ELF-1 (cell line): ENCODE results near the gene SNRPD3.
A peak's percentile ranks its signal among the peaks of the same experiment; 100 is the strongest.

Experiments
- DNase-seq: peaks from one replicate; pipeline ENCODE4 v3.0.0-alpha.2; 2016; ENCODE audit warnings: low read depth, low spot score

SNRPD3 gene

DNA sequence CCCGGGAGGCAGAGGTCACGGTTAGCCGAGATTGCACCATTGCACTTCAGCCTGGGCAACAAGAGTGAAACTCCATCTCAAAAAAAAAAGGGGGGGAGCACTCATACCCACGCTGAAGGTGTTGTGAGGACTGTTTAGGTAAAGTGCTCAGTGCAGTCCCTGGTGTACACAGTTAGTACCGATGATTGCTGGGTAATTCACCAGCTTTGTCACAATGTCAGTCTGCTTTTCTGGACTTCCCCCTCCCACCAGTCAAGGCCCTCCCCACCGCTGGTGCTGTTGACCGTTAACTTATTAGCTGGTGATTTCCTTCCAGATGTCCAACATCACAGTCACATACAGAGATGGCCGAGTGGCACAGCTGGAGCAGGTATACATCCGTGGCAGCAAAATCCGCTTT is 11.9 kb downstream of the SNRPD3 start:
- no peak for DNase-seq

DNA sequence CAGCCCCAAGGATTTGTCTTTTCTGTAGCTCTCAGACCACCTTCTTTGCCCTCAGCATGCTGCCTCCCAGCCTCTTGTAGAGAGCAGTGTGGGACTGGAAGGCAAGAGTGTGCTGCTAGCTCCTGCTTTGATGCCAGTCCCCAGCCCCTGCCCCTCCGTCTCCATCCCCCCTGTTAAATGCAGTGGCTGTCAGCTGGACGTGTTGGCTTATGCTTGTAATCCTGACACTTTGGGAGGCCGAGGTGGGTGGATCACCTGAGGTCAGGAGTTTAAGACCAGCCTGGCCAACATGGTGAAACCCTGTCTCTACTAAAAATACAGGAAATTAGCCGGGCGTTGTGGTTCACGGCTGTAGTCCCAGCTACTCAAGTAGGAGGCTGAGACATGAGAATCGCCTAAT is 15.5 kb downstream of the SNRPD3 start:
- no peak for DNase-seq

DNA sequence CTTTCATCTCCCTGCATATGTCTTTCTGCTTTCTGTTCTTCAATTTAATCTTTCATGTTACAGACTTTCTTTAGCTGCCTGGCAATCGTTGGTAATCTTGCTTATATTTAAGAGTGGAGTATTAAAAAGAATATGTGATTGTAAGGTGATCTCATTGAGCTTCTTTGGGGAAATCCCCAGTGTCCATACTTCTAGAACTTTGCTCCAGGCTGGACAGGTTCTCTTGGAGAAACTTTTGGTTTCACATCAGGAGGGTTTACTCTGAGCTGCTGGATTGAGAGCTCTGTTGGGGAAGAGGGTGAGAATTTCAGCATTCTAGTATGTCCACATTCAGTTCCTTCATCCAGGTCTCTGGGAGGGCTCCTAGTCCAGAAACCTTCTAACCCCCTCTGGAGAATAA is 21.0 kb downstream of the SNRPD3 start:
- no peak for DNase-seq

DNA sequence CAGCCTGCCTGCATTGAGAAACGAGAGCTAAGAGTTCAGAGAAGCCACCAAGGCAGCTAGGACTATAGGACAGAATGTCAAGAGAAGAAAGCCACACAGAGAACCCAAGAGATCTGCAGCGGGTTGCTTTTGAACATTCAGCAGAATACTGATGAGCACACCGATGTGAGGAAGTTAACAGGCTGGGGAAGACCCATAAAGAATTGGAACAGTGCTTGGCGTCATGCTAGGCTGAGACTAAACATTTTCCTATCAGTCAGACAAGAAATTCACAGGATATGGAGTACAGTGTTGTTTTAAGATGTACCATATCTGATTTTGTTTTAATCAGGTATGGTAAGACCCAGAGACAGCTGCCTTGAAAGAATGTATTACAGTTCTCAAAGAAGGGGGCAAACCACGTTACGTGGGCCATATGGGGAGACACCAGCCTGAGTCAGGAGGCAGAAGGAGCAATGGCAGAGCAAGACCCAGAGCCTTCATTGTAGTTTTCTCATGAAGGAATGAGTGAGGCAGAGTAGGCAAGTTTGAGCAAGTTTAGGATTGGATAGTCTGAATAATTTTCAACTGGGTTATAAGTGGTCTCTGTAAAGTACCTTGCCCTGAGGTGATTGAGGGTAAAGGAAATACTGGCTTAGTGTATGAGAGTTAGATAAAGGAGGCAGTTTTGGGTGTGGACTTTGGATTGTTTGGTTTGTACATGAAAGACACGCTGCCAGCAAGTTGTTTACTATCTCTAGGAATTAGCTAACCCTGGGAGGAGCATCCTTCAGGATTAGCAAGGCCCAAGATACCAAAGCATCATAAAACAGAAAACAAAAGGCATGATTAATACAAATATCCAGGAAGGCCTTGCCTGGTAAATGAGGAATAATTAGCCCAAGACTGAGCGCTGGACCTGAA is 22.8 kb downstream of the SNRPD3 start:
- peak; percentile 10 for DNase-seq

DNA sequence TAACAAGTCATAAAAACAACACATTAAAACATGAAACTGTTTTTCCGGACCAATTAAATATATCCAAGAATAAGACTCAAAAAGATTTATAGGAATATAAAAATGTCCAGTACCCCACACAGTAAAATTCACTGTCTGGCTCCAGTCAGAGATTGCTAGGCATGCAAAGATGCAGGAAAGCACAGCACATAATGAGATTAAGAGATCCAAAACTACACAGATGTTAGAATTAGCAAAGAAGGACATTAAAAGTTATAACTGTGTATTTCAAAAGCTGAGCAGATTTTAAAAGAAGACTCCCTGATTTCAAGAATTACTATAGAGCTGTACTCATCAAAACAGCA is 23.4 kb downstream of the SNRPD3 start:
- DNase-seq, result no peak

DNA sequence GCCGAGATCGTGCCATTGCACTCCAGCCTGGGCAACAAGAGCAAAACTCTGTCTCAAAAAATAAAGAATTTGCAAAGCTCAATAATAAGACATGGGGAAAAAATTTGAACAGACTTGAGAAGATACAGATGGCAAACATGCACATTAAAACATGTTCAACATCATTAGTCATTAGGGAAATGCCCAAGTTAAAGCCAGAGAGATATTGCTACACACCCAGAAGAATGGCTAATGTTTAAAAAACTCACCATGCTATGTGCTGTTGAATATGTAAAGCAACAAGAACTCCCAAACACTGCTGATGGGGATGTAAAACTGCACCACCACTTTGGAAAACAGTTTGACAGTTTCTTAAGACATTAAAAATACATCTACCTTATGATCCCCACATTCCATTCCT is 24.5 kb downstream of the SNRPD3 start:
- DNase-seq, result no peak

DNA sequence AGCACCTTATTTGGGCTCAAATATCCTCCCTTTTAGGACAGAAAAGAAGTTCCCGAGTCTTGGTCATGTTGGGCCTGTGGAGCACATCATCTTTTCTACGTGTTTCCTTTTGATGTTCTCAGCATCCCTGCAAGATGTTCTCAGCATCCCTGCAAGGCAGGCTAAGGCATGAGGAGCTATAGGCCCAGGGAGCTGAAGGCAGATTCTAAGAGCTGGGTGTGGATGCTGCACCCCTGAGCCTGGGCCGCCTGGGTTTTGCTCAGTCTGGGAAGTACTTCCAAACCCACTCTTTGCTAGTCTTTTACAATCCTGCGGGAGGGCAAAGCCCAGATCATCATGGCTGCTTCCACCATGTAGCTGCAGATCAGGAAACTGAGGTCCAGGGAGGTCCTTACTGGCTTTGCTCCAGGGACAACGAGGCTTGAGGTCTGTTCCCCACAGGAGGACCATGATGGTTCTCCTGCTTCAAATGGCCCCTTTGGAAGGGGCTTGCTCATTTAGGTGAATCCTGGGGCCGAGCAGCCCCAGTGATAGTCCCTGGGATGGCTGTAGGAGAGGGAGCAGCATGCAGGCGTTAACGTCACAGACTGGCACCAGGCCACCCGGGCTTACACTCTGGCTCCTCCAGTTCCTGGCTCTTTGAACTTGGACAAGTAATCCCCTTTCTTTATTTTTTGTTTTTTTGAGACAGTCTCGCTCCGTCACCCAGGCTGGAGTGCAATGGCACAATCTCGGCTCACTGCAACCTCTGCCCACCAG is 26.4 kb downstream of the SNRPD3 start:
- DNase-seq, result no peak

DNA sequence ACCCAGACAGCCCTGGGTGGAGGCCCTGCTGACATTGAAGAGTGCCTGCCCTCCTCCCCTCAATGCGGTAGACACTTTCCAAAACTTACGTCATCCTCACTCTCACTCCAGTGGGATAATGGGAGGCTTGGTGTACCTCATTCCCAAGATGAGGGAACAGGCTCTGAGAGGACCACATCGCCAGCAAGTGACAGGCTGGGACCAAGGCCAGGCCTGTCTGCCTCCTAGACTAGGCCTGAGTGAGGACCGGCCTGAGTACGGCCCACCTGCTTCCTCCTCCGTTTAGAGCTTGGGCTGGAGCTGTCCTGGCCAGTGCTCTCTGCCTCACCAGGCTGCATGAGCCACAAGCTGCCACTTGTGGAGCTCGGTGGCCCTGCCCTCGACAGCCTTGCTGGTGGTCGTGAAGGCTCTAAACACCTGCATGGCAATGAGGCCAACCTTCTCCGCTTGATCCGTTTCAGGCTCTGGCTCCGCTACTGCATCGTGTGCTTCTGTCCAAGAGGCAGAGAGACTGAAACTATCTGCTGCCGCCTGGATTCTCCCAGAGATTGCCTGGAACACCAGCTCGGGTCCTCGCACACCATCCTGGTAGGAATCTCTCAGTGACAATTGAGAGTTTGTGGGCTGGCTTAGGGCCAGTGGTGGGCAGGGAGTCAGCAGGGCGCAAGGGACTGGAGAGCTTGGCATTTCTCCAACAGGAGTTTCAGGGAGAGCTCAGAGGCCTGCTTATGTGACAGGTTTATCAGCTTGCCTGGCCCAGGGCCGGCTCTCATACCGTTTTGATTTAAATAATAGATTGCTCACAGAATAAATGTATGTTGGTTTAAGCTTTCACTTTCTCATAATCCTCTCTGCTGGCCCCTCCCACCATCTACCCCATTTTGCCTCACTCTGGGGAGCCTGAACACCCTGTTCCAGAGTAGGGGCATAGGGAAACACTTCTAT is 27.7 kb downstream of the SNRPD3 start:
- no peak for DNase-seq

DNA sequence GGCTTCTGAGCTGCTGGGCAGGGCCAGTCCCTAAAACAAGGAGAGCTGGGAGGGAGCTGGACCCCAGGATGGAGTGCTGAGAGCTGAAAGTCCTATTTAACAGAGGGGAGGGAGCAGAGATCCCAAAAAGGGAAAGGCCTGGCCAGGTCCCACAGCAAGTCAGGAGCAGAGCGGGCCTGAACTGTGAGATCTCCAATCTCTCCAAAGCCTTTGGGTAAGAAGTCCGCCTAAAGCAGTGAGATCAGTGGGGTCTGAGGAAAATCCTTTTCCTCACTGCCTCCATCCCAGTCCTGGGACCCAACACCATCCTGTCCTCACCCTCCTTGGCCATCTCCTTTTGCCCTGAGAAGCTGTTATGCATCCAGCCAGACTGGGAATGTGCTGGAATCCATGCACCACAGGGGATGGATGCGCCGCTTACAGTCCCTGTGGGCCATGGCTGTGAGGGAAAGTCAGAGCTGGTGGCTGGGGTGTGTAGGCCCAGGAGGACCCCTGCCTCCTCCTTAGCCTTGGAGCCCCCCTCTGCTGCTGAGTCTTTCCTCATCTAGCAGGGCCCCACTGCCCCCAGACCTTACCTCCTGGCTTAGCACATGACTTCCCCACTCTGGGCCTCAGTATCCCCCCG is 28.5 kb downstream of the SNRPD3 start:
- no peak for DNase-seq

DNA sequence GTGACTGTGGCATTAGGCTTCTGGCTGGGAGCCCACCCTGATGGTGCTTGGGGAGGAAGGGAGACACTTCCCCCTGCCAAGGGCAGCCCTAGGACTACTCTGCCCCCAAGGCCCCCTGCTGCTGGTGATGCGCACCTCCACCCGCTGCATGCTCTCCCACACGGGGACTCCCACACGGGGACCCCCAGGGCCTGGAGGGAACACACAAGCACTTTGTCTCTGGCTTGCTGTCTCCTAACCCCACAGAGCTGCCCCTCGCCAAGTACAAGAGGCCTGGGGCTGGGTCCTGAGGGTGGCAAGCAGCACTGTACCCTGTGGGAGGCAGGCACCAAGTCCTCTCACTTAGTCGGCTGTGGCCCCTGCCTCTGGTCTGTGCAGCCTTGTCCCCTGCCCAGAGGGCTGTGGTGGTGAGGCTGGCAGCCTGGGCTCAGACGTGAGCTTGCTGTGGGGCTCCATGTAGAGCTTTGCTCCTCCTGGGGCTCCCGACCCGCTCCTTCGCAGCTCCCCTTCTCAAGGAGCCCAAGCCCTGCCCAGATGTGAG is 29.1 kb downstream of the SNRPD3 start:
- no peak for DNase-seq

DNA sequence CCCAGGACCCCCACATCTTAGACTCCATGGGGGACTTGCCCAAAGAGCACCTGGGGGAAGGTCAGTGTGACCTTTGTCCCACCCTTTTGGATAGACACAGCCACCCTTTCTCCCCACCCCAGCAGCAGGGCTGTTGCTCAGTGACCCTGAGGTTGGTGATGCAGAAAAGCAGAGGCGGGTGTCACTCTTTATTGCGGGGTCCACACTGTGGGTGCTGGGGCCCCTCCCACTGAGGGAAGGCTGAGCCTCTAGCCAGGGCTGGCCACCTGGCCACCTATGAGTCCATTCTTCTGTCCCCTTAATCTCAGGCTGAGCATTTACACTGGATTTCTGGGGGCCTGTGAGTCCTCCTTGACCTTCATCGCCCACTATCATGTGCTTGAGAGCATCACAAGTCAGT is 29.7 kb downstream of the SNRPD3 start:
- DNase-seq, result no peak

DNA sequence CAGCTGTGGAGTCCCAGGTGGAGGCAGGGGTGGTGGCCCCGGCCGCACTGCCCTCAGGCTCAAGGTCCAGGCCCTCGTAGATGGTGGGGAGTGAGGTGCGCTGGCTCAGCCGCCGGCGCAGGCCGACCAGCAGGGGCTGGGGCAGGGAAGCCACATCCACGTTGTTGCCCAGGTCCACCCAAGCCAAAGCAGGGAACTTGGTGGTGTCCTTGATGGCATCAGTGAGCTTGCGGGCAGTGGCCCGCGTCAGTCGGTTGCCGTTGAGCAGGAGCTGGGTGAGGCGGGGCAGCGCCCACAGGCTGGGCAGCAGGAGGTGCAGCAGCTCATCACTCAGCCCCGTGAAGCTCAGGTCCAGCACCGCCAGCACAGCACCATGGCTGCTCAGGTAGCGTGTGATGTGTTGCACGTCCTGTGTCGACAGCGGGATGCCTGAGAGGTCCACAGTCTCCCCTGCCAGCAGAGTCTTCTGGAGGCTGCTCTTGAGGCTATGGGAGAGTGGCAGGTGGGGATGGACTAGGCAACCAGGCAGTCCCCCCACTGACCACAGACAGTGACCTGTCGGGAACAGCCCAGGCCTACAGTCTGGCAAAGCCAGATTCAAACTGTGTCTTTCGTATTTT is 30.2 kb downstream of the SNRPD3 start:
- DNase-seq, result no peak

DNA sequence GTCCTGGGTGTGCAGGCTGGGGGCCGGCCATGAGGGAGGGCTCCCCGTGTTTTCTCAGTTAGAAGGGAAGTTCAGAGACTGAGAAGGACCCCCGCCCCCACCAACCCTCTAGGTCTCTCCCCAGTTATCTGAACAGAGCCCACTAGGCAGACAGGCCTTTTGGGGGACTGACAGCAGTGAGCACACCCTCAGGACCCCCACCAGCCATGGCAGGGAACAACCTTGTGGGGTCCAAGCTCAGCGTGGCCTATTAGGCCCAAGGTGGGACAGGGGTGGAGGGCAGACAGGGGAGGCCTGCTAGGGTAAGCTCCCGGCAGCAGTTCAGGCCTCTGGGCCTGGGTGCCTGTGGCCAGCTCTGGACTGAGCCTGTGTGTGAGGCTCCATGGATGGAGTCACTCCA is 31.5 kb downstream of the SNRPD3 start:
- DNase-seq, result no peak

DNA sequence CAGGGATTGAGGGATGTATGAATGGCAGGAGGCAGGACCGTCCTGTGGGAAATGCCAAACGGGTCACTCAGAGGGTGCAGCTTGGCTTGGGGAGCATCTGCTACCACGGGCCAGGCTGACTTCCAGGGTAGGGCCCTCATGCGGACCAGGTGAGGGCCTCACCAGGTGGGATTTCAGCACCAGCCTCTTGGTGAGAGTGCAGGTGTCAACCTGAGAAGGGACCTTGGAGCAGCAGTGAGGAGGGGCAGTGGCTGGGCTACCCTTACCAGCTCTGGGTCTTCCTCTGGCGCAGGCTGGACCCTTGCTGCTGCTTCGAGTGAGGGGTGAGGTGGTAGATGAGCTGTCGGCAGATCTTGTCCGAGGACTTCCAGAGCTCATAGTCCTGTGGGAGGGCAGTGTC is 32.1 kb downstream of the SNRPD3 start:
- no peak for DNase-seq

DNA sequence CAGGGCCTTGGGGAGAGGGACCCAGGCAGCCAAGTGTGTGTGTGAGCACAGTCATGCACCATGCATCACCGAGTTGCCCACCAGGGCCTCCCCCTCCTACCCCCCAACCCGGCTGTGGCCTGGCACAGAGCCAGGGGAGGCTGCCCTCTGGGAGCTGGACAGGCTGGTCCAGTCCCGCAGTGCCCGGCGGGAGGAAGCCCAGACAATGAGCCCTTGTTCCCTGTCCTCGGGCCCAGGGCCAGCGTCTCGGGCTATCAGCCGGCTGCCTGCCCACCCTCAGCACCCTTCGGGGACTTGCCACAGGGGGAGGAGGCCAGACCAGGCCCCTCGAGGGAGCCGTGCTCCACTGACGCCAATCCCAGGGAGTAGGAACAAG is 32.6 kb downstream of the SNRPD3 start:
- DNase-seq, result no peak

DNA sequence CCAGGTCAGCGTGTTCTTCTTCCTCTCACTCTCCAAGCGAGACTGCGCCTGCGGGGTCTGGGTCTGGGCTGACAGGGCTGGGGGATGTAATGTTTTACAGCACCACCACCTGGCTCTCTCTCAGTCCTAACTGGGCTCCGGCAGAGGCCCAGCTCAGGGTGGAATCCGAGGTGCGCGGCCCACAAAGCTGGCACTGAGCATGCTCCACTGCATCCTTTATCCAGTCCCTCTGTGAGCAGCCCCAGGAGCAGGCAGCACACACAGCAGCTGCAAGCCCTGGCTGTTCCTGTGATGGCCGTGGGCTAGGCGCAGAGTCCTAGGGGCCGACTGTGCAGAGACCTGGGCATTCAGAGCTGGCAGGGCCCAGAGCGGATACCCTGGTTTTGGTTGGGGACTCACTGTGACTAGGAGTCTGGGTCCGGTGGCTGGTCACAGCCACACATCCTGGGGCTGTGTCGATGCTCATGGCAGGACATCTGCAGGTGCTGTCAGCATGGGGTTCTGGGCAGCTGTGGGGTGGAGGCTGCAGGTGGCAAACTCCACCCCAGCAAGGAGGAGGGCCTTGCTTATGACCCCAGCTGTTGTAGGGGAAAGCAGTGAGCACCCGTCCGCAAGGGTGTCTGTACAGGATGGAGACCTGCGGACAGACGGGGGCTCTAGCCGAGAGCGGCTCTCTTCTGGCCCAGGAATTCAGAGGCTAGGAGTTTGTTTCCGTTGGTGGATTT is 33.1 kb downstream of the SNRPD3 start:
- DNase-seq, result no peak

DNA sequence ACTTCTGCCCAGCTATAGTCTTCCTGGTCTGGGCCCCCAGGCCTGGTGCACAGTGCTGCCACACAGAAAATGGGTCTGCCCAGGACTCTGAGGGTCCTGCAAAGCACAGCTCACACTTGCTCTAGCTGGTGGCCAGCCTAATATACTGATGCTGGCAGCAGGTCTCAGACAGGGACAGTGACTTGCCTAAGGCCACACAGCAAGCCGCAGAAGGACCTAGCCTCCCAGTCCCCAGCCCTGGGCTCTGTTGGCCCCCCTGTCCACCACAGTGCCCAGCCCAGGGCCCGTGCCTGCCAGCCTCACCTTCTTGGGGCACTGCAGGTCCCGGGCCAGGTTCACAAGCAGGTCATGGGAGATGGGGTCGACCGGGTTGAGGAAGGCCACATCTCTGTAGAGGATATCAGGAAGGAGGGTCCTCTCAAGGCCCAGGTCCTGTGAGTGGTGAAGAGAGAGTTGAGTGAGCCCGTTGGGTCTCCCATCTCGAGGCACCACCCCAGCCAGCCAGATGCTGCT is 33.8 kb downstream of the SNRPD3 start:
- no peak for DNase-seq

DNA sequence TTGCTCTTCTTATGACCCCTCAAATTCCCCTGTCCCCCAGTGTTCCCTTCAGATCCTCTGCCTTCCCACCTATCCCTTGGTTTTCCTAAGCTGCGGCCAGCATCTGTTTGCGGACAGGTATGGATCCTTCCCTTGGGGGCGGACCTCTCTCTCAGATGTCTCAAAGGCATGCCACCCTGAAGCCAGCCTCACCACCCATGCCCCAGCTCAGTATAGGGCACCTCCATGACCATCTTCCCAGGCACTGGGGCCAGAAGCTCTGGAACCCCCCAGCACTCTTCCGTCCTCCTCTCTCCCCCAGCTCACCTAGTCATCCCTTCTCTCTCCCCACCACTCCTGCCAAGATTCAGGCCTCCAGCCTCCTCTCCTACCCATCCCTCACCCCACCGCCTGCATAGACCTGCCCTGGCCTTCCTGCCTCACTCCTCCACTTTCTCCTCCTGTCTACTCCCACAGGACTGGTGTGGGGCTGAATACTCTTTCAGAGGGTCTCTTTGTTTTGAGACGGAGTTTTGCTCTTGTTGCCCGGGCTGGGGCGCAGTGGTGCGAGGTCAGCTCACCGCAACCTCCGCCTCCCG is 34.9 kb downstream of the SNRPD3 start:
- no peak for DNase-seq

DNA sequence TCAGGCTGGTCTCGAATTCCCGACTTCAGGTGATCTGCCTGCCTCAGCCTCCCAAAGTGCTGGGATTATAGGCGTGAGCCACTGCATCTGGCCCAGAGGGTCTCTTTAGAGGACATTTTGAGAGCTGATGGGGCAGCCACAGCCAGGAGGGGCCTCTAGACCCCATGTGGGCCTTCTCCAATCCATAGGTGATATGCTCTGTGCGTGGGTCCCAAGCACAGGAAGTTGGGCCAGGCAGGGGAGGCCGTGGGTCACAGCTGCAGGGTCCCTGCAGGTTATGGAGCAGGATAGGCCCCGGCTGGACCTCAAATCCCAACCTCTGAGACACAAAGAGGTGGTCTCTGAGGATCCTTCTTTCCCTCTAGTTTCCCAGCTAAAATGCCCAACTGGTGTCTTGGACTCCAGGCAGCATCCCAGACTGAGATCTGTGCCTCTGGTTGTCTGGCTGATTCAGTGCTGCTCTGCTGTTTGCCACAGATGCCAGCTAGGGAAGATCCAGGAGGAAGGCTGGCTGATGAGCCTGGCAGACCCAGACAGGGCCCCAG is 35.6 kb downstream of the SNRPD3 start:
- DNase-seq, result no peak
